ENCODE measurements around the gene STK26. TPM values are rescaled to one million over a fixed set of nuclear protein-coding genes. Genes with fewer than 3 reads are reported as not detected.

STK26 gene
- total and polyA plus RNA-seq, 9 donors: 1.9 to 11.6 (median 3.2) TPM

- intact Hi-C loops (cut with DNase I): no loop called here
- Histone ChIP-seq H3K9me3 (no peaks in the 10 kb centered on the region), H3K36me3 (no peaks in the 10 kb centered on the region), H3K27me3 (no peaks in the 10 kb centered on the region), H3K27ac (no peak overlapping the region), H3K4me1 (ENCODE audit: insufficient read depth) (no peaks in the 10 kb centered on the region), H3K4me3 (no peak overlapping the region)
- TF ChIP-seq CTCF (IDR thresholded peaks at IDR 0.05) (no peak), POLR2A (IDR thresholded peaks at IDR 0.05) (no peak), EP300 (IDR thresholded peaks at IDR 0.05) (no peak)
- no peak for DNase-seq
- 80 to 85% (median 84%) methylated on average over 4 of the region's 4 CpGs for WGBS, 3 donors
These were observed 34.9 kb downstream of the STK26 start for GRCh38 chrX:132058050-132058449.

DNA sequence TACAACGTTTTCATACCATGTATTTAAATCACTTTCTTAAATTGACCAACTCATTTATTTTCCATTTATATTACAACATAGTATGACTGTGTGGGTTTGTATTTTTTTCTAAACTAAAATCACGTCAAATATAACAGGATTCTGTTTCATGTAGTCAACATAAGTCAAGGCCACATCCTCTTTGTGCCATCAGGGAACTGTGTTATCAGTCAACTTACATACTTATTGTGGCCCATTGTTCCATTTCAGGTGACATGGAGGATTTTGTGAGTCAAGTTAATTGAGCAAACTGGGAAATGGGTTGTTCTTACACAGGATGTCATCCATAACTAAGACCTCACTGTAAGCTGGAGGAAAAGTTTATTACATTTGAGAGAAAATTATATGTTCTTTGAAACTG, 35.9 kb downstream of the STK26 start:
- intact Hi-C loops (cut with DNase I): no loop called here
- no peak for TF ChIP-seq POLR2A (IDR thresholded peaks at IDR 0.05)
- TF ChIP-seq EP300 (IDR thresholded peaks at IDR 0.05): no peak
- TF ChIP-seq CTCF (IDR thresholded peaks at IDR 0.05): no peak
- DNase-seq: no peak
- 44 to 54% (median 48%) methylated on average over 2 of the region's 2 CpGs for WGBS, 3 donors
- Histone ChIP-seq H3K36me3 (no peaks in the 10 kb centered on the region), H3K27me3 (no peaks in the 10 kb centered on the region), H3K4me1 (ENCODE audit: insufficient read depth) (no peaks in the 10 kb centered on the region), H3K27ac (no peak overlapping the region), H3K9me3 (no peaks in the 10 kb centered on the region), H3K4me3 (no peak overlapping the region)

DNA sequence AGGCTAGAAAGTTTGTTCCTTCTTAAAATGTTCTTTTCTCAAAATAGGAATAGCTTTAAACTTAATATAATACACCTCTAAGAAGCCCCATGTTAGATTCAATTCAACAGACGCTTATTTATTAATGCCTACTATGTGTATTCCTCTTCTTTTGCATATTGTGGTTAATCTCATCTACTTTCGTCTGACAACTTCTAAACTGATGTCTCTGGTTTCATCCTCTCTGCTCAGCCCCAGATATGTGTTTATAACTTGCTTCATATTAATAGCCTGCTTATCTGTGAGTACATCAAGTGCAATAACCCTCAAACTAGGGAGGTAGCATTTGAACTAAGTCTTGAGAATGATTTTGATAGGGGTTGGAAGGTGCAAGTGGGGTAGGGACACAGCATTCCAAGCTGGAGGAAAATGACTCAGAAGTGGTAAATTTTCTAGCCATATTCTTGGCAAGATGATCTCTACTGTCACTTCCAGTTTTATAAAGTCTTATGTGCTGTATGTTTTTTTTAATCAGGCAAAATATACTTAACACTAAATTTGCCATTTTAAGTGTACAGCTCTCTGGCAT, 37.0 kb downstream of the STK26 start:
- no peak for DNase-seq
- Histone ChIP-seq H3K27me3 (no peaks in the 10 kb centered on the region), H3K4me3 (no peak overlapping the region), H3K4me1 (ENCODE audit: insufficient read depth) (no peaks in the 10 kb centered on the region), H3K27ac (no peak overlapping the region), H3K9me3 (no peaks in the 10 kb centered on the region), H3K36me3 (no peaks in the 10 kb centered on the region)
- 57 to 68% (median 60%) methylated on average over 2 of the region's 2 CpGs for WGBS, 3 donors
- intact Hi-C loops (cut with DNase I): no loop called here
- no peak for TF ChIP-seq CTCF (IDR thresholded peaks at IDR 0.05)
- no peak for TF ChIP-seq POLR2A (IDR thresholded peaks at IDR 0.05)
- no peak for TF ChIP-seq EP300 (IDR thresholded peaks at IDR 0.05)

DNA sequence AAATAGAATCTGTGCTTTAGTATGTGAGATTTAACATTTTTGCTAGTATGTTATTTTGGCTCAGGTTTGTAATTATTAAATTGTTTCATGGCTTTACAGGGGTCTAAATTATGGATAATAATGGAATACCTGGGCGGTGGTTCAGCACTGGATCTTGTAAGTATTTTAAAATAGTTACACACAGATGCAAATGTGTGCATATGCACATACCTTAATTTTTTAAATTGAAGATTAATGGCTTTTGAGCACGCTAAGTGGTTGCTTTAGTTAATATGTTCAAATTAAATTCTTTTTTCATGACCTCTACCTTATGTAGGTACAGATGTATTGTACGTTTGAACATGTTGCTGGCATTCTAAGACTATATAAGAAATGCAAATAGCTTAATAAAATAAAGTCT, 40.2 kb downstream of the STK26 start:
- 64 to 68% (median 65%) methylated on average over 3 of the region's 3 CpGs for WGBS, 3 donors
- Histone ChIP-seq H3K36me3 (no peaks in the 10 kb centered on the region), H3K27me3 (no peaks in the 10 kb centered on the region), H3K9me3 (no peaks in the 10 kb centered on the region), H3K4me3 (no peak overlapping the region), H3K4me1 (ENCODE audit: insufficient read depth) (no peaks in the 10 kb centered on the region), H3K27ac (no peak overlapping the region)
- DNase-seq: no peak
- intact Hi-C loops (cut with DNase I): no loop called here
- TF ChIP-seq CTCF (IDR thresholded peaks at IDR 0.05) (no peak), POLR2A (IDR thresholded peaks at IDR 0.05) (no peak), EP300 (IDR thresholded peaks at IDR 0.05) (no peak)

Data from ovary (tissue), 9 donors.